Measurements from ENCODE around the gene UBAC2. TPM values are rescaled to one million over a fixed set of nuclear protein-coding genes. Genes with fewer than 3 reads are reported as not detected.

Gene UBAC2
- total RNA-seq, 1 experiment from 2014 or later = 134 TPM

DNA sequence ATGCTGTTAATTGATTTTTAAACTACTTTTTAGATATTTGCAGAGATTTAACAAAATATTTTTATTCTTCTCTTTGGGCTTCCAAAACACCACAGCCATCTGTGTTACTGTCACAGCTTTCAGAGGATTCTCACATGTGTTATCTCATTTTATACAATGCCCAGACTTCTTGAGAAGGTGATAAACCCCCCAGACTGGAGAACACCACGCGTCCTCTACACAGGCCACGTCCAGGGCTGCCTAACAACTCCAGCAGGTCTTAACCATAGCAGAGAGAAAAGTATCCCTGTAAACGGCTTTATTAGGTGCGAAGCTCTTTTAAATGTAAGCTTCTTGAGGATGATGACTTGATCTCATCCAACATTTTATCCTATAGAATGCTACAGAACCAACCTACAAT, 104.5 kb downstream of the UBAC2 start:
- no peak for DNase-seq (ENCODE audit: low read depth in 1 of 2, low spot score in 2 of 2)
- Histone ChIP-seq H3K9me3 (replicated peaks) (peaks cover 5% of the 10 kb centered on the region; the same call in 1 of the 2 replicates), H3K27me3 (replicated peaks) (no peaks in the 10 kb centered on the region), H3K4me1 (replicated peaks) (peaks cover 43% of the 10 kb centered on the region), H3K27ac (no peak overlapping the region), H3K36me3 (peaks cover 11% of the 10 kb centered on the region; the same call in 1 of the 2 replicates), H3K4me3 (no peak overlapping the region)

DNA sequence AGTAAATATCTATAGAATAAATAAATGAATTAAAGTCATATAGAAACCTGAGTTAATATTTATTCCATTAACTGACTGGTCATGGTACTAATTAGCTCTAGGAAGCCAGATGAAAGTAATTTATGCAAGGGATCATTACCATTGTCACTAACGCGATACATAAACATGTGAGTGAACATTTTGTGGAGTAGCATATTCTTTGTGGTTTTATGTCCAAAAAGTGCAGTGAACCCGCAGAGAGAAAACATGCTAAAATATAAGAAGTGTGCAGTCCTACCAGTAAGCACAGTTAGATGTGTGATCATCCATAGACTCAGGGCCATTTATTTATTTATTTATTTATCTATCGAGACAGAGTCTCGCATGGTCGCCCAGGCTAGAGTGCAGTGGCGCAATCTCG, 104.9 kb downstream of the UBAC2 start:
- peaks cover 11% of the 10 kb centered on the region; the same call in 1 of the 2 replicates for H3K36me3 ChIP-seq
- H3K9me3 ChIP-seq (replicated peaks) = peaks cover 5% of the 10 kb centered on the region; the same call in 1 of the 2 replicates
- H3K27ac ChIP-seq = no peak overlapping the region
- H3K27me3 ChIP-seq (replicated peaks) = no peaks in the 10 kb centered on the region
- DNase-seq (ENCODE audit: low read depth in 1 of 2, low spot score in 2 of 2) = no peak
- no peak overlapping the region for H3K4me3 ChIP-seq
- H3K4me1 ChIP-seq (replicated peaks) = peaks cover 47% of the 10 kb centered on the region

GRCh38 chr13:99307247-99307646, 106.6 kb downstream of the UBAC2 start, which contains the start of gene GPR183:
Gene GPR183, minus strand, starts transcription at chr13:99307399. Its CDS starts 11,254 bp downstream, at chr13:99296145.
- Histone ChIP-seq H3K27ac (peak within 1 kb of the TSS; percentile 61), H3K27me3 (replicated peaks) (no peaks in the 10 kb centered on the region), H3K4me1 (replicated peaks) (peaks cover 63% of the 10 kb centered on the region), H3K9me3 (replicated peaks) (peaks cover 5% of the 10 kb centered on the region; the same call in 1 of the 2 replicates), H3K4me3 (no peak within 1 kb of the TSS), H3K36me3 (peaks cover 11% of the 10 kb centered on the region; the same call in 1 of the 2 replicates)
- peak in 1 of 2 experiments; percentile 91 for DNase-seq (ENCODE audit: low read depth in 1 of 2, low spot score in 2 of 2)

DNA sequence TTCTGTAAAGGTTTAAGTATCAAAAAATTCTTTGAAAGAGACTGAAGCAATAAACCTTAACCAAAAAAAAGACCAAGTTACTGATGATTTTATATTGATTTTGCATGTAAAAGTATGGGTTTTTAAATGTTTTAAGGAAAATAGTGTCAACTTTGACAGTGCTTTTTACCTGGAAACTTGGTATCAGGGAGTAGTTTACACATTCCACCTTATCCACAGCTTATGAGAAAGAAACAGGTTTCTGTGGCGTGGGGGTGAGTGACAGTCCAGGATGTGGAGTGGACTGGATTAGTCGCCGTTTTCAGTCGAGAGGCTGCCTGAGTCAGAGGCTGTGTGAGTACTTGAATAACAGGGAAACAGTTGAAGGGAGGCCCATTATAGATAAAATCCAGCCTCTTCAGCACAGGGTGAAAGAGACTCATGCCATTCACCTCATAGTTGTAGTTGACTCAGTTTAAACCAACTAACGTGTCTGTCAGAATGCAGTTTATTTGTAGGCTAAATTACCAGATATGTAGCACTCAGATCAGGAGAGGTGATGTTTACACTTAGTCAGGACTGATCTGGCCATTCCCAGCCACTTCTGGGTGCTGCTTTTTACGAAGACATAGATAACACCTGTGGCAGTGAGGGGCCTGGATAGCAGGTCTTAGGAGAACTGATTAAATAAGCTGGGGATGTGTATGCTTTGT, 107.1 kb downstream of the UBAC2 start:
- peaks cover 66% of the 10 kb centered on the region for H3K4me1 ChIP-seq (replicated peaks)
- peak; percentile 97 for DNase-seq (ENCODE audit: low read depth in 1 of 2, low spot score in 2 of 2)
- peaks cover 5% of the 10 kb centered on the region; the same call in 1 of the 2 replicates for H3K9me3 ChIP-seq (replicated peaks)

GRCh38 chr13:99308471-99309087, 107.9 kb downstream of the UBAC2 start:
- Histone ChIP-seq H3K36me3 (peaks cover 11% of the 10 kb centered on the region; the same call in 1 of the 2 replicates), H3K27ac (peak overlapping the region; percentile 61), H3K4me3 (no peak overlapping the region), H3K27me3 (replicated peaks) (no peaks in the 10 kb centered on the region), H3K9me3 (replicated peaks) (peaks cover 5% of the 10 kb centered on the region; the same call in 1 of the 2 replicates), H3K4me1 (replicated peaks) (peaks cover 71% of the 10 kb centered on the region)
- DNase-seq (ENCODE audit: low read depth in 1 of 2, low spot score in 2 of 2) = peak in 1 of 2 experiments; percentile 93

More for the DNA sequence above, 107.1 kb downstream of the UBAC2 start:
- peaks cover 11% of the 10 kb centered on the region; the same call in 1 of the 2 replicates for H3K36me3 ChIP-seq
- no peaks in the 10 kb centered on the region for H3K27me3 ChIP-seq (replicated peaks)
- H3K4me3 ChIP-seq = no peak overlapping the region
- peak overlapping the region; percentile 61 for H3K27ac ChIP-seq

- Histone ChIP-seq H3K27ac (peak overlapping the region; percentile 61), H3K9me3 (replicated peaks) (peaks cover 5% of the 10 kb centered on the region; the same call in 1 of the 2 replicates), H3K4me3 (no peak overlapping the region), H3K36me3 (peaks cover 16% of the 10 kb centered on the region; the same call in 1 of the 2 replicates), H3K27me3 (replicated peaks) (no peaks in the 10 kb centered on the region), H3K4me1 (replicated peaks) (peaks cover 73% of the 10 kb centered on the region)
- DNase-seq (ENCODE audit: low read depth in 1 of 2, low spot score in 2 of 2) = peak in 1 of 2 experiments; percentile 99
Observed at GRCh38 chr13:99310382-99311031, 109.9 kb downstream of the UBAC2 start.

DNA sequence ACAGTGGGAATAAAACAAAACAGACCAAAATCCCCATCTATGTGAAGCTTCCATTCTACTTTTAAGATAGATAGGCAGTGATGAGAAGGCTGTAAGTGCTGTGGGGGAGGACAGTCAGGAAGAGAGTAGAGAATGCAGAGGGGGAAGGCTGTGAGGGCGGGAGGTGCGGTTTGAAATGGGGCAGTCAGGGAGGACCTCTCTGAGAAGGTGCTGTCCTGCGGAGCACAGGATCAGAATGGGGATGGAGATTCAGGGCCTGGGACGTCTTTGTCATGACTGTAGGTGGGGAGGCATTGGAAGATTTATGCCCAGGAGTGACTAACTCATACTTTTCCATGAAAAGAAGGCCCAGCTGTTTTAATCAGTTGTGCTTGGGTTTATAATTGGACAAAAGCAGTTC, 110.5 kb downstream of the UBAC2 start:
- peak in 1 of 2 experiments; percentile 91 for DNase-seq (ENCODE audit: low read depth in 1 of 2, low spot score in 2 of 2)
- Histone ChIP-seq H3K4me3 (no peak overlapping the region), H3K9me3 (replicated peaks) (peaks cover 5% of the 10 kb centered on the region; the same call in 1 of the 2 replicates), H3K27me3 (replicated peaks) (no peaks in the 10 kb centered on the region), H3K4me1 (replicated peaks) (peaks cover 70% of the 10 kb centered on the region), H3K27ac (peak overlapping the region; percentile 61), H3K36me3 (peaks cover 16% of the 10 kb centered on the region; the same call in 1 of the 2 replicates)

DNA sequence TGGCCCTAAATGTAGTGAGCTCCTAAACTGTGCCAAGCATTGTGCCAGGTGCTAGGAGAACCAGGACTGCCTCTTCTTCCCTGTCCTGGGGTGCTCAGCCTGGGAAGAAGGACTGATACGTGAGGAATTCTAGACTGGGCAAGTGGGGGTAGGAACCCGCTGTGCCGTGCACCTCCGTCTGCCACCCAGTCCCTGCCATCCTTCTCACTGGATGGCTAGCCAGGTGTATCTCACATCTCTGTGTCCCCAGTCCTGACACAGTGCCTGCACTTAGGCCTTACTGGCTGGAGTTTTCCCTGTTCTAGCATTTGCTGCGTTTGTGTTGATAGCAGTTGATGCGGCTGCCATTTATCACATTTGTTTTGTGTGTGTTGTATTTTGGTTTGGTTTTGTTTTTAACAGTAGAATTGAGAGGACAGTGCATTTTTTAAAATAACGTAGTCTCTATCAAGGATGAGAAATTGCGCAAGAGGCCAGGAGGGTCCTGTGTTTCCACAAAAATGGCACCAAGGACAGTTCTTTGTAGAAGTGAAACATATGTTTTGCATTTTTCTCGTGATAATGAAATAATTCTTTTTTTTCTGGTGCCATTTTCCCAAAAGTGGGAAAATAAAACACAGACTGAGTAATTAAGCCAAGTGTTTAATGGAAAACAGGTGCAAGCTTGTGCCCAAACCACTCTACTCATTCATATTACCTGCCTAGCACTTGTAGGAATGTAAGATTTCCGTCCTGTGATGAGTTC, 111.3 kb downstream of the UBAC2 start:
- H3K27me3 ChIP-seq (replicated peaks) = no peaks in the 10 kb centered on the region
- H3K9me3 ChIP-seq (replicated peaks) = peaks cover 5% of the 10 kb centered on the region; the same call in 1 of the 2 replicates
- H3K4me3 ChIP-seq = no peak overlapping the region
- DNase-seq (ENCODE audit: low read depth in 1 of 2, low spot score in 2 of 2) = no peak
- H3K4me1 ChIP-seq (replicated peaks) = peaks cover 67% of the 10 kb centered on the region
- peak overlapping the region; percentile 61 for H3K27ac ChIP-seq
- peaks cover 16% of the 10 kb centered on the region; the same call in 1 of the 2 replicates for H3K36me3 ChIP-seq

GRCh38 chr13:99312493-99312883, 111.8 kb downstream of the UBAC2 start:
- H3K4me1 ChIP-seq (replicated peaks) = peaks cover 63% of the 10 kb centered on the region
- DNase-seq (ENCODE audit: low read depth in 1 of 2, low spot score in 2 of 2) = no peak
- H3K4me3 ChIP-seq = no peak overlapping the region
- H3K36me3 ChIP-seq = peaks cover 16% of the 10 kb centered on the region; the same call in 1 of the 2 replicates
- H3K9me3 ChIP-seq (replicated peaks) = peaks cover 5% of the 10 kb centered on the region; the same call in 1 of the 2 replicates
- no peaks in the 10 kb centered on the region for H3K27me3 ChIP-seq (replicated peaks)
- H3K27ac ChIP-seq = no peak overlapping the region

GRCh38 chr13:99313501-99313900, 112.8 kb downstream of the UBAC2 start:
- no peak for DNase-seq (ENCODE audit: low read depth in 1 of 2, low spot score in 2 of 2)
- Histone ChIP-seq H3K4me1 (replicated peaks) (peaks cover 53% of the 10 kb centered on the region), H3K27ac (no peak overlapping the region), H3K9me3 (replicated peaks) (peaks cover 5% of the 10 kb centered on the region; the same call in 1 of the 2 replicates), H3K36me3 (peaks cover 16% of the 10 kb centered on the region; the same call in 1 of the 2 replicates), H3K4me3 (no peak overlapping the region), H3K27me3 (replicated peaks) (no peaks in the 10 kb centered on the region)

DNA sequence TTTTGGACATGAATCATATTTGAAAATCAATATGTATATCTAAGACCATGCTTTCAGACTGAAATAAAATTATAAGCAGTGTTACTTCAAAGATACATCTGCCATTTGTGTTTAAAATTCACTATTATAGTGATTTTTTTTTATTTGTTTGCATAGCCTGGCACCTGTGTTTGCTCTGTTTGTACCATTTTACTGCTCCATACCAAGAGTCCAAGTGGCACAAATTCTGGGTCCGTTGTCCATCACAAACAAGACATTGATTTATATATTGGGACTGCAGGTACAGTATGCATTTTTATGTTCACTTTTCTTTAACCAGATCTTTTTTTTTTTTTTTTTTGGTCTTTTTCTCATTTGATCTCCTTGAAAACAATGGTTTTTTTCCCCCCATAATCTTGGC, 113.3 kb downstream of the UBAC2 start:
- H3K27me3 ChIP-seq (replicated peaks) = no peaks in the 10 kb centered on the region
- peaks cover 49% of the 10 kb centered on the region for H3K4me1 ChIP-seq (replicated peaks)
- DNase-seq (ENCODE audit: low read depth in 1 of 2, low spot score in 2 of 2) = no peak
- H3K9me3 ChIP-seq (replicated peaks) = 0 out of 2 replicates have a peak, but pooled peaks cover 2% of the 10 kb centered on the region
- no peak overlapping the region for H3K27ac ChIP-seq
- H3K4me3 ChIP-seq = no peak overlapping the region
- peaks cover 13% of the 10 kb centered on the region; the same call in 1 of the 2 replicates for H3K36me3 ChIP-seq

DNA sequence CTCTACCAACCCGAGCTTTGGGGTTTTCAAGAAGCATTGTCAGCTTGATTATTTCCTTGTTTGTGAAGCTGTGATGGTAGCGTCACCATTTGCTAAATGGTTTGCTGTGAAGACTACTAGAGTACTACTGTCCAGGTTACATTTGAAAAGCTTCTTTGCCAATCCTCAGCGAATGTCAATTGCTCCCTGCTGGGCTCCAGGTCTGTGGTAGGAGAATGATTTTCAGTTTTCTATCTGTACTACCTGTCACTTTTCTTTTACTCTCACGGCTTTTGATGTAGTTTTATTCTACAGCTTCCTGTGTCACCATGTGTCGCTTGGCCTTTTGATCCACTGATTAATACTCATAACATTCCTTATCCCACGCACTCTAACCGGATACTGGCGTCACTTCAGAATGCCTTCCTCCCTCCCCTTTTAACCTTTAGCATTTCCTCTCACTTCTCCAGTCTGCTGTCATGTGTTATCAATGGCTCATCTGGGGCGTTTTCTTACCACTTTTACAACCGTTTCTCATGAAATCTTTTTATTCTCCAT, 114.1 kb downstream of the UBAC2 start:
- Histone ChIP-seq H3K36me3 (peaks cover 5% of the 10 kb centered on the region; the same call in 1 of the 2 replicates), H3K27ac (no peak overlapping the region), H3K9me3 (replicated peaks) (0 out of 2 replicates have a peak, but pooled peaks cover under 1% of the 10 kb centered on the region), H3K4me1 (replicated peaks) (peaks cover 47% of the 10 kb centered on the region), H3K4me3 (no peak overlapping the region), H3K27me3 (replicated peaks) (no peaks in the 10 kb centered on the region)
- DNase-seq (ENCODE audit: low read depth in 1 of 2, low spot score in 2 of 2) = no peak
